Stomach (tissue), 9 donors: ENCODE data around the gene ELOB. TPM values are rescaled to one million over a fixed set of nuclear protein-coding genes. Genes with fewer than 3 reads are reported as not detected.

Source experiments
- DNase-seq, 2 donors: peaks; one replicate each; pipeline versions ENCODE4 v3.0.0 to v3.0.0-alpha.2; 2013 to 2019
- H3K27ac ChIP-seq, 5 donors: fragments of 200-600 bp in 4 of 5; sonication (generic) in 4 of 5; one replicate each; pipeline ENCODE4 v1.5.1; 2013 to 2019; ENCODE audit warnings: mild to moderate bottlenecking in 1 of 5, moderate library complexity in 1 of 5
- H3K27me3 ChIP-seq, 3 donors: fragments of 200-600 bp; sonication (generic); one replicate each; pipeline ENCODE4 v1.5.1; 2017 to 2019; ENCODE audit warnings: mixed run types in 1 of 3
- H3K36me3 ChIP-seq, 4 donors: fragments of 200-600 bp; sonication (generic); 1 replicate in 3 of 4; 2 replicates in 1 of 4; pipeline ENCODE4 v1.5.1; 2016 to 2019
- H3K4me1 ChIP-seq, 4 donors: fragments of 200-600 bp; sonication (generic); one replicate each; pipeline ENCODE4 v1.5.1; 2016 to 2019
- H3K4me3 ChIP-seq, 4 donors: fragments of 200-600 bp; sonication (generic) in 3 of 4; one replicate each; pipeline ENCODE4 v1.5.1; 2016 to 2019; ENCODE audit warnings: mild to moderate bottlenecking in 1 of 4
- H3K9me3 ChIP-seq, 4 donors: fragments of 200-600 bp; sonication (generic); one replicate each; pipeline ENCODE4 v1.5.1; 2016 to 2019
- CTCF ChIP-seq, 7 experiments: fragments of 450-650 bp in 4 of 7; fragments of 200-600 bp in 3 of 7; sonication (generic) in 3 of 7; IDR thresholded peaks; one replicate each; pipeline ENCODE4 v1.5.1; 2016 to 2019; ENCODE audit warnings: antibody characterized with exemption in 7 of 7, control low read depth in 2 of 7, mild to moderate bottlenecking in 1 of 7
- EP300 ChIP-seq: sonication (generic); formaldehyde crosslinking; IDR thresholded peaks from one replicate; pipeline ENCODE4 v1.6.1; 2017; ENCODE audit warnings: antibody characterized with exemption
- POLR2A ChIP-seq, 4 donors: fragments of 450-650 bp; IDR thresholded peaks; one replicate each; pipeline ENCODE4 v1.6.1; 2016; ENCODE audit warnings: antibody characterized with exemption in 4 of 4, control low read depth in 2 of 4, mild to moderate bottlenecking in 1 of 4, moderate library complexity in 1 of 4
- POLR2AphosphoS5 ChIP-seq, 3 donors: sonication (generic); formaldehyde crosslinking; IDR thresholded peaks; one replicate each; pipeline ENCODE4 v1.6.1; 2016; ENCODE audit warnings: antibody characterized with exemption in 3 of 3
- WGBS, 5 donors: extraction: QIAGEN DNeasy Blood & Tissue Kit in 3 of 5; methylation state at CpG; one replicate each; pipeline versions ENCODE4 v1.1.5 to v1.1.7; 2013 to 2018; 5-methylcytosine and 5-hydroxymethylcytosine counted together
- intact Hi-C: fragments of 100-400 bp; cut with DNase I; formaldehyde crosslinking; loops from one replicate; pipeline ENCODE4 v1.15.1; 2023; ENCODE audit warnings: low total_unique reads
- polyA plus RNA-seq, 3 donors: library from polyadenylated mRNA; stranded (reverse); fragments of 200-250 nt; gene quantifications; one replicate each; pipeline ENCODE4 v1.2.3, GENCODE V29; 2013
- total RNA-seq, 5 donors: library from RNA; depleted of rRNA; stranded (reverse); fragments of >200 nt; gene quantifications; one replicate each; pipeline versions ENCODE4 v1.1.0 to v1.2.3, GENCODE V29; 2014 to 2016
- donor health status: healthy with polysubstance abuse.
- donor health status: Bipolar disorder and iron deficiency.
- donor health status: healthy.

ELOB gene
- total and polyA plus RNA-seq, 8 donors = 68.1 to 713 (median 231) TPM

- WGBS, 5 donors = 89 to 99% (median 94%) methylated on average over 8 to 9 of the region's 9 CpGs
- H3K9me3 ChIP-seq = no peaks in the 10 kb centered on the region
- H3K36me3 ChIP-seq = peaks cover 100% of the 10 kb centered on the region in 4 donors
- H3K4me3 ChIP-seq = no peak overlapping the region
- TF ChIP-seq POLR2A (IDR thresholded peaks at IDR 0.05) = no peak
- TF ChIP-seq CTCF (IDR thresholded peaks at IDR 0.05) = no peak
- TF ChIP-seq POLR2AphosphoS5 (IDR thresholded peaks at IDR 0.05) = no peak
- no peak for TF ChIP-seq EP300
- H3K27me3 ChIP-seq = no peaks in the 10 kb centered on the region
- peaks cover 16 to 33% (median 27%) of the 10 kb centered on the region in 4 donors for H3K4me1 ChIP-seq
- DNase-seq = no peak
- intact Hi-C loops = no loop called here
- no peak overlapping the region for H3K27ac ChIP-seq
Measured at GRCh38 chr16:2764718-2765117, 12.4 kb downstream of the ELOB start.

GRCh38 chr16:2763173-2763572 is 13.9 kb downstream of the ELOB start:
- TF ChIP-seq POLR2A (IDR thresholded peaks at IDR 0.05) = no peak
- TF ChIP-seq CTCF (IDR thresholded peaks at IDR 0.05) = no peak
- TF ChIP-seq EP300 = no peak
- no peak for TF ChIP-seq POLR2AphosphoS5 (IDR thresholded peaks at IDR 0.05)
- Histone ChIP-seq H3K4me3 (no peak overlapping the region), H3K36me3 (peaks cover 100% of the 10 kb centered on the region in 4 donors), H3K27me3 (no peaks in the 10 kb centered on the region), H3K4me1 (peaks cover under 1 to 31% (median 15%) of the 10 kb centered on the region in 4 donors), H3K27ac (no peak overlapping the region), H3K9me3 (no peaks in the 10 kb centered on the region)
- intact Hi-C loops = no loop called here
- DNase-seq = no peak
- WGBS, 5 donors = 90 to 97% (median 95%) methylated on average over 6 of the region's 6 CpGs

DNA sequence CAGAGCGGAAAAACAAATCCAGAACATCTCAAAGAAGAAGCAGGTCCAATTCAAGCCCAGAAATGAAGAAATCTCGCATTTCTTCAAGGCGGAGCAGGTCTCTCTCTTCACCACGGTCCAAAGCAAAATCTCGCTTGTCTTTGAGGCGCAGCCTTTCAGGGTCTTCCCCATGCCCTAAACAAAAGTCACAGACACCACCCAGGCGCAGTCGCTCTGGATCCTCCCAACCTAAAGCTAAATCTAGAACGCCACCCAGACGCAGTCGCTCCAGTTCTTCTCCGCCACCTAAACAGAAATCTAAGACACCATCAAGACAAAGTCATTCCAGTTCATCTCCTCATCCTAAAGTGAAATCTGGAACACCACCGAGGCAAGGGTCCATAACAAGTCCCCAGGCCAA is 14.4 kb downstream of the ELOB start:
- H3K36me3 ChIP-seq = peaks cover 100% of the 10 kb centered on the region in 4 donors
- no peak overlapping the region for H3K27ac ChIP-seq
- no peaks in the 10 kb centered on the region for H3K9me3 ChIP-seq
- TF ChIP-seq EP300 (no peak), POLR2A (IDR thresholded peaks at IDR 0.05) (no peak), POLR2AphosphoS5 (IDR thresholded peaks at IDR 0.05) (no peak), CTCF (IDR thresholded peaks at IDR 0.05) (no peak)
- intact Hi-C loops = no loop called here
- no peaks in the 10 kb centered on the region for H3K27me3 ChIP-seq
- no peak overlapping the region for H3K4me3 ChIP-seq
- H3K4me1 ChIP-seq = peaks cover 1 to 31% (median 15%) of the 10 kb centered on the region in 4 donors
- no peak for DNase-seq
- WGBS, 5 donors = 97 to 99% (median 98%) methylated on average over 13 of the region's 13 CpGs

DNA sequence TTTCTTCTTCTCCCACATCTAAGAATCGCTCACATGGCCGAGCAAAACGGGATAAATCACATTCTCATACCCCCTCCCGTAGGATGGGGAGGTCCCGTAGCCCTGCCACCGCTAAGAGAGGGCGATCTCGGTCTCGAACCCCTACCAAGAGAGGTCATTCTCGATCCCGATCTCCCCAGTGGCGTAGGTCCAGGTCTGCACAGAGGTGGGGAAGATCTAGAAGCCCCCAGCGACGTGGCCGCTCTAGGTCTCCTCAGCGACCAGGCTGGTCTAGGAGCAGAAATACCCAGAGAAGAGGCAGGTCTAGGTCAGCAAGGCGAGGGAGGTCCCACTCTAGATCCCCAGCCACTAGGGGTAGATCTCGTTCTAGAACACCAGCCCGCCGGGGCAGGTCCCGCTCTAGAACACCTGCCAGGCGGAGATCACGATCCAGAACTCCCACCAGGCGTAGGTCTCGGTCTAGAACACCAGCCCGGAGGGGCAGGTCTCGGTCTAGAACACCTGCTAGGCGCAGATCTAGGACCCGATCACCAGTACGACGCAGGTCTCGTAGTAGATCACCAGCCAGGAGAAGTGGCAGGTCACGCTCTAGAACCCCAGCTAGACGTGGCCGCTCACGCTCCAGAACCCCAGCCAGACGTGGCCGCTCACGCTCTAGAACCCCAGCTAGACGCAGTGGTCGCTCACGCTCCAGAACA is 15.0 kb downstream of the ELOB start:
- no peak for DNase-seq
- intact Hi-C loops = no loop called here
- peaks cover 99 to 100% (median 100%) of the 10 kb centered on the region in 4 donors for H3K36me3 ChIP-seq

More for the DNA sequence above, 15.0 kb downstream of the ELOB start:
- Histone ChIP-seq H3K4me3 (no peak overlapping the region), H3K9me3 (no peaks in the 10 kb centered on the region), H3K4me1 (peaks cover under 1 to 31% (median 17%) of the 10 kb centered on the region in 4 donors), H3K27me3 (no peaks in the 10 kb centered on the region), H3K27ac (no peak overlapping the region)
- TF ChIP-seq CTCF (IDR thresholded peaks at IDR 0.05) (no peak), EP300 (no peak), POLR2A (IDR thresholded peaks at IDR 0.05) (no peak), POLR2AphosphoS5 (IDR thresholded peaks at IDR 0.05) (no peak)
- 96 to 98% (median 98%) methylated on average over 37 to 42 of the region's 42 CpGs for WGBS, 5 donors
